H1 (cell line): Measurements from ENCODE around the gene UNC79. TPM values are rescaled to one million over a fixed set of nuclear protein-coding genes. Genes with fewer than 3 reads are reported as not detected.

Experiments
- CTCF ChIA-PET: fragments of 300-600 bp; sonication (Branson Sonifier 250); formaldehyde crosslinking; loops from one replicate; lab custom pipeline; 2021; ENCODE audit not compliant: partially characterized antibody; lab: Charles Lee
- POLR2A ChIA-PET: fragments of 300-600 bp; sonication (Branson Sonifier 250); formaldehyde crosslinking; loops from one replicate; lab custom pipeline; 2021; ENCODE audit warnings: inconsistent platforms; ENCODE audit not compliant: partially characterized antibody; lab: Charles Lee
- DNase-seq, 2 experiments: peaks; one replicate each; pipeline versions ENCODE4 v3.0.0 to v3.0.0-alpha.2; 2010 to 2022; ENCODE audit warnings: low spot score in 2 of 2, low read depth in 1 of 2, mixed read lengths in 1 of 2
- FAIRE-seq: peaks from 2 replicates; lab custom pipeline; 2011; peaks lifted over from hg19 to GRCh38; lab: Jason Lieb, UNC
- H2AFZ ChIP-seq: 2 replicates; pipeline ENCODE4 v1.8.1; 2012; ENCODE audit warnings: low read length, inconsistent platforms
- H2AK5ac ChIP-seq: 2 replicates; pipeline ENCODE4 v1.6.1; 2013; ENCODE audit warnings: low read depth, low read length
- H2BK120ac ChIP-seq: replicated peaks from 2 replicates; pipeline ENCODE3; 2013; ENCODE audit warnings: low read depth, low read length, inconsistent platforms
- H2BK12ac ChIP-seq: 2 replicates; pipeline ENCODE4 v1.6.1; 2013; ENCODE audit warnings: low read depth, low read length
- H2BK15ac ChIP-seq: 2 replicates; pipeline ENCODE4 v1.6.1; 2013; ENCODE audit warnings: low read length
- H2BK20ac ChIP-seq: 2 replicates; pipeline ENCODE4 v1.6.1; 2013; ENCODE audit warnings: low read length
- H2BK5ac ChIP-seq: 2 replicates; pipeline ENCODE4 v1.6.1; 2013; ENCODE audit warnings: low read depth, low read length
- H3K14ac ChIP-seq: 2 replicates; pipeline ENCODE4 v1.6.1; 2013; ENCODE audit warnings: inconsistent platforms; ENCODE audit not compliant: insufficient read length
- H3K18ac ChIP-seq: 2 replicates; pipeline ENCODE4 v1.6.1; 2013; ENCODE audit warnings: low read length; ENCODE audit errors: extremely low read depth
- H3K23ac ChIP-seq: 2 replicates; pipeline ENCODE4 v1.6.1; 2013; ENCODE audit warnings: inconsistent platforms; ENCODE audit not compliant: insufficient read length
- H3K23me2 ChIP-seq: 2 replicates; pipeline ENCODE4 v1.6.1; 2013; ENCODE audit warnings: low read depth, low read length
- H3K27ac ChIP-seq: 2 replicates; pipeline ENCODE4 v1.6.1; 2011; ENCODE audit warnings: low read depth, low read length, inconsistent platforms
- H3K27me3 ChIP-seq, 4 experiments: replicated peaks in 1 of 4; 1 replicate in 1 of 4; 2 replicates in 3 of 4; pipeline versions ENCODE4 v1.6.1 to v1.8.1; 2011 to 2013; ENCODE audit warnings: low read length in 3 of 4, mild to moderate bottlenecking in 3 of 4, inconsistent platforms in 2 of 4, mixed read lengths in 2 of 4, moderate library complexity in 1 of 4; ENCODE audit not compliant: control insufficient read depth in 3 of 4, insufficient read depth in 3 of 4; ENCODE audit errors: extremely low read depth in 1 of 4
- H3K36me3 ChIP-seq, 4 experiments: 2 replicates each; pipeline versions ENCODE4 v1.6.1 to v1.8.1; 2011 to 2013; ENCODE audit warnings: mild to moderate bottlenecking in 4 of 4, low read length in 3 of 4, moderate library complexity in 2 of 4, control low read depth in 1 of 4, inconsistent platforms in 1 of 4; ENCODE audit not compliant: insufficient read depth in 4 of 4, control insufficient read depth in 2 of 4
- H3K4ac ChIP-seq: replicated peaks from 2 replicates; pipeline ENCODE3; 2013; ENCODE audit warnings: low read length, low read depth, mixed read lengths, inconsistent platforms; ENCODE audit not compliant: insufficient read length
- H3K4me1 ChIP-seq, 4 experiments: replicated peaks in 1 of 4; 1 replicate in 1 of 4; 2 replicates in 3 of 4; pipeline versions ENCODE4 v1.6.1 to v1.8.1; 2011 to 2013; ENCODE audit warnings: low read length in 3 of 4, inconsistent platforms in 2 of 4, mixed read lengths in 1 of 4; ENCODE audit not compliant: insufficient read depth in 4 of 4, control insufficient read depth in 3 of 4
- H3K4me2 ChIP-seq, 2 experiments: 2 replicates each; pipeline versions ENCODE4 v1.6.1 to v1.8.1; 2011 to 2013; ENCODE audit warnings: low read depth in 2 of 2, low read length in 2 of 2, control low read depth in 1 of 2, inconsistent platforms in 1 of 2, mild to moderate bottlenecking in 1 of 2; ENCODE audit not compliant: insufficient read depth in 1 of 2
- H3K4me3 ChIP-seq, 4 experiments: fragments of 200-600, 300-600 bp in 1 of 4; sonication (generic), shearing (Covaris generic), sonication (Bioruptor Twin) in 1 of 4; 2 replicates each; pipeline versions ENCODE4 v1.5.1 to v1.8.1; 2011 to 2016; ENCODE audit warnings: low read length in 4 of 4, low read depth in 3 of 4, control low read depth in 2 of 4, inconsistent platforms in 2 of 4, mild to moderate bottlenecking in 2 of 4, mixed read lengths in 1 of 4, moderate library complexity in 1 of 4; ENCODE audit not compliant: insufficient read depth in 2 of 4; ENCODE audit errors: extremely low read depth in 1 of 4
- H3K56ac ChIP-seq: replicated peaks from 2 replicates; pipeline ENCODE3; 2013; ENCODE audit warnings: low read depth, mild to moderate bottlenecking, mixed read lengths, low read length, inconsistent platforms; ENCODE audit not compliant: insufficient read length
- H3K79me1 ChIP-seq: 2 replicates; pipeline ENCODE4 v1.6.1; 2013; ENCODE audit warnings: low read depth, low read length, control low read depth
- H3K79me2 ChIP-seq, 2 experiments: 2 replicates each; pipeline versions ENCODE4 v1.6.1 to v1.8.1; 2012 to 2013; ENCODE audit warnings: low read length in 2 of 2, mild to moderate bottlenecking in 2 of 2, inconsistent platforms in 1 of 2; ENCODE audit not compliant: insufficient read depth in 2 of 2, control insufficient read depth in 1 of 2
- H3K9ac ChIP-seq, 4 experiments: replicated peaks in 1 of 4; 1 replicate in 1 of 4; 2 replicates in 3 of 4; pipeline versions ENCODE4 v1.6.1 to v1.8.1; 2011 to 2013; ENCODE audit warnings: low read depth in 3 of 4, low read length in 3 of 4, control low read depth in 2 of 4, mild to moderate bottlenecking in 2 of 4, moderate library complexity in 2 of 4, inconsistent platforms in 1 of 4; ENCODE audit errors: extremely low read depth in 1 of 4
- H3K9me3 ChIP-seq, 2 experiments: 2 replicates each; pipeline versions ENCODE4 v1.6.1 to v1.8.1; 2012 to 2013; ENCODE audit warnings: mild to moderate bottlenecking in 2 of 2, moderate library complexity in 2 of 2, control low read depth in 1 of 2, inconsistent platforms in 1 of 2, low read depth in 1 of 2, low read length in 1 of 2, mixed read lengths in 1 of 2; ENCODE audit not compliant: insufficient read depth in 2 of 2
- H4K20me1 ChIP-seq, 2 experiments: replicated peaks in 1 of 2; 2 replicates each; pipeline versions ENCODE3 to v1.8.1; 2011 to 2013; ENCODE audit warnings: inconsistent platforms in 2 of 2, low read length in 2 of 2, mild to moderate bottlenecking in 1 of 2; ENCODE audit not compliant: insufficient read depth in 2 of 2, control insufficient read depth in 1 of 2
- H4K5ac ChIP-seq: 2 replicates; pipeline ENCODE4 v1.6.1; 2013; ENCODE audit warnings: low read length, low read depth, mixed read lengths, inconsistent platforms; ENCODE audit not compliant: insufficient read length
- H4K8ac ChIP-seq: 2 replicates; pipeline ENCODE4 v1.8.0; 2013; ENCODE audit warnings: mild to moderate bottlenecking, moderate library complexity, low read length, inconsistent platforms; ENCODE audit not compliant: insufficient read depth; ENCODE audit errors: extremely low read depth
- H4K91ac ChIP-seq: replicated peaks from 2 replicates; pipeline ENCODE3; 2013; ENCODE audit warnings: low read length, mixed read lengths, inconsistent platforms; ENCODE audit not compliant: insufficient read length
- BRCA1 ChIP-seq: IDR thresholded peaks from 2 replicates; pipeline ENCODE4 v1.6.1; 2012; ENCODE audit warnings: low read depth, low read length, improper control_type of control experiment
- CHD1 ChIP-seq: IDR thresholded peaks from 2 replicates; pipeline ENCODE4 v1.6.1; 2012; ENCODE audit warnings: low read depth, low read length, improper control_type of control experiment
- CHD2 ChIP-seq: IDR thresholded peaks from 2 replicates; pipeline ENCODE4 v1.6.1; 2012; ENCODE audit warnings: low read length, improper control_type of control experiment
- EZH2 ChIP-seq: fragments of 200-600 bp; sonication (generic); IDR thresholded peaks from 2 replicates; pipeline ENCODE4 v1.7.1; 2012; ENCODE audit warnings: low read depth, mild to moderate bottlenecking, moderate library complexity, low read length, inconsistent platforms; ENCODE audit not compliant: severe bottlenecking
- KDM1A ChIP-seq: fragments of 200-600, 300-600 bp; sonication (generic); IDR thresholded peaks from 2 replicates; pipeline ENCODE4 v1.7.1; 2016; ENCODE audit warnings: mild to moderate bottlenecking, low read length, borderline replicate concordance
- KDM5A ChIP-seq: fragments of 200-600 bp; IDR thresholded peaks from 2 replicates; pipeline ENCODE4 v1.7.1; 2012; ENCODE audit warnings: mild to moderate bottlenecking, low read length, inconsistent platforms, mixed read lengths
- NRF1 ChIP-seq: IDR thresholded peaks from 2 replicates; pipeline ENCODE4 v1.6.1; 2011; ENCODE audit warnings: mild to moderate bottlenecking, low read depth, low read length, improper control_type of control experiment
- POU5F1 ChIP-seq: IDR thresholded peaks from 2 replicates; pipeline ENCODE4 v1.6.1; 2011; ENCODE audit warnings: low read depth, mild to moderate bottlenecking, low read length, moderate library complexity
- RBBP5 ChIP-seq: IDR thresholded peaks from 2 replicates; pipeline ENCODE4 v1.7.1; 2012; ENCODE audit warnings: low read depth, mild to moderate bottlenecking, inconsistent platforms, low read length, moderate library complexity, borderline replicate concordance
- SIN3A ChIP-seq, 2 experiments: IDR thresholded peaks in 1 of 2; conservative IDR thresholded peaks in 1 of 2; 2 replicates each; pipeline ENCODE4 v1.6.1; 2011 to 2012; ENCODE audit warnings: low read length in 2 of 2, improper control_type of control experiment in 1 of 2, low read depth in 1 of 2, mild to moderate bottlenecking in 1 of 2
- TEAD4 ChIP-seq: IDR thresholded peaks from 2 replicates; pipeline ENCODE4 v1.6.1; 2012; ENCODE audit warnings: low read depth, low read length, inconsistent platforms, mixed read lengths
- WGBS, 2 experiments: shearing (Covaris generic) in 1 of 2; methylation state at CpG; one replicate each; pipeline versions ENCODE4 v1.1.6 to v1.1.7; 2013 to 2015; ENCODE audit warnings: low lambda C conversion rate in 2 of 2, mixed read lengths in 2 of 2, inconsistent platforms in 1 of 2, low coverage in 1 of 2, missing lambda C conversion rate in 1 of 2; ENCODE audit not compliant: insufficient replicate concordance in 2 of 2, insufficient coverage in 1 of 2, insufficient read length in 1 of 2; ENCODE audit errors: extremely low coverage in 1 of 2, missing lambda C conversion rate in 1 of 2; 5-methylcytosine and 5-hydroxymethylcytosine counted together
- polyA plus RNA-seq, 7 experiments: library from polyadenylated mRNA; depleted of rRNA in 3 of 7; stranded (reverse) in 5 of 7; unstranded in 2 of 7; fragments of >200 nt in 5 of 7; fragments of 200-250 nt in 2 of 7; gene quantifications; 1 replicate in 5 of 7; 2 replicates in 1 of 7; 4 replicates in 1 of 7; pipeline versions ENCODE4 v1.2.1 to v1.2.3, GENCODE V29; 2011 to 2013; ENCODE audit warnings: missing spikeins in 2 of 7, mixed read lengths in 2 of 7
- total RNA-seq: library from RNA; stranded (reverse); fragmentation: NEBNext Ultra II Directional; extraction: Animal tissue kit (Norgen Biotek cat#: 25700); gene quantifications from 2 replicates; pipeline ENCODE4 v1.2.1, GENCODE V29; 2021
- TF ChIP-seq, protein P1 (sequence below): IDR thresholded peaks from 2 replicates; pipeline ENCODE4 v1.6.1; 2011; ENCODE audit warnings: low read depth, mild to moderate bottlenecking, low read length; ENCODE audit not compliant: insufficient read depth

UNC79 gene
- total and polyA plus RNA-seq, 2 of the 8 experiments (the other 6 are each of a cell fraction or from before 2014, with no cell fraction given) = 1.8 to 2.3 TPM

- POLR2A ChIA-PET = no interaction called here
- H3K56ac ChIP-seq = no peak overlapping the region
- no peak overlapping the region for H3K27ac ChIP-seq
- no peak overlapping the region for H2BK12ac ChIP-seq
- H3K9ac ChIP-seq = no peak overlapping the region
- H3K27me3 ChIP-seq = no peaks in the 10 kb centered on the region
- no peaks in the 10 kb centered on the region for H3K79me1 ChIP-seq
- WGBS, 2 experiments = 91% methylated on average over 3 of the region's 3 CpGs; no CpG with 5 or more reads in 1 of the 2 experiments
- no peak overlapping the region for H3K4me2 ChIP-seq
- CTCF ChIA-PET = interaction anchor here (0.9 to 1.9 kb wide), 5 partner anchors 9 to 260 kb away, joined by 3 to 11 read pairs (median 5); no protein-coding TSS in a partner anchor
- H2BK120ac ChIP-seq = no peak overlapping the region
- H3K36me3 ChIP-seq = no peaks in the 10 kb centered on the region
- no peak overlapping the region for H3K4me3 ChIP-seq
- no peak overlapping the region for H4K91ac ChIP-seq
- H3K23me2 ChIP-seq = peaks cover 2% of the 10 kb centered on the region; the same call in 1 of the 2 replicates
- H3K9me3 ChIP-seq = no peaks in the 10 kb centered on the region
- H3K23ac ChIP-seq = no peak overlapping the region
- H4K20me1 ChIP-seq = no peaks in the 10 kb centered on the region
- no peak overlapping the region for H2AK5ac ChIP-seq
- H3K14ac ChIP-seq = no peak overlapping the region
- H2BK5ac ChIP-seq = no peak overlapping the region
- H3K79me2 ChIP-seq = no peaks in the 10 kb centered on the region
- H2BK20ac ChIP-seq = no peak overlapping the region
- H4K5ac ChIP-seq = no peak overlapping the region
- no peak overlapping the region for H2BK15ac ChIP-seq
- H4K8ac ChIP-seq = no peak overlapping the region
- H2AFZ ChIP-seq = no peak overlapping the region
- no peak for DNase-seq
- no peak overlapping the region for H3K4ac ChIP-seq
- FAIRE-seq = no peak
- H3K4me1 ChIP-seq = no peaks in the 10 kb centered on the region
- H3K18ac ChIP-seq = no peak overlapping the region
- TF ChIP-seq KDM1A (no peak), KDM5A (no peak), NRF1 (no peak), CHD2 (no peak), TEAD4 (no peak), EZH2 (no peak), BRCA1 (no peak), RBBP5 (no peak), SIN3A (conservative IDR thresholded peaks at IDR 0.05 in 1 of 2, IDR thresholded peaks at IDR 0.05 in 1 of 2; ENCODE audit: low read depth in 1 of 2, low read length in 2 of 2) (no peak), CHD1 (no peak), POU5F1 (no peak)
- TF ChIP-seq, protein P1, sequence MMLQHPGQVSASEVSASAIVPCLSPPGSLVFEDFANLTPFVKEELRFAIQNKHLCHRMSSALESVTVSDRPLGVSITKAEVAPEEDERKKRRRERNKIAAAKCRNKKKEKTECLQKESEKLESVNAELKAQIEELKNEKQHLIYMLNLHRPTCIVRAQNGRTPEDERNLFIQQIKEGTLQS = no peak
These were observed 214.5 kb downstream of the UNC79 start for GRCh38 chr14:93645200-93645599.
